GM12801 (cell line): ENCODE results near the gene KCNQ5.

Experiments used
- TF ChIP-seq, protein P1 (sequence below): IDR thresholded peaks from one replicate; pipeline ENCODE4 v1.5.1; 2011; ENCODE audit warnings: control low read depth; ENCODE audit not compliant: insufficient read length; ENCODE audit errors: extremely low read depth

Gene KCNQ5

DNA sequence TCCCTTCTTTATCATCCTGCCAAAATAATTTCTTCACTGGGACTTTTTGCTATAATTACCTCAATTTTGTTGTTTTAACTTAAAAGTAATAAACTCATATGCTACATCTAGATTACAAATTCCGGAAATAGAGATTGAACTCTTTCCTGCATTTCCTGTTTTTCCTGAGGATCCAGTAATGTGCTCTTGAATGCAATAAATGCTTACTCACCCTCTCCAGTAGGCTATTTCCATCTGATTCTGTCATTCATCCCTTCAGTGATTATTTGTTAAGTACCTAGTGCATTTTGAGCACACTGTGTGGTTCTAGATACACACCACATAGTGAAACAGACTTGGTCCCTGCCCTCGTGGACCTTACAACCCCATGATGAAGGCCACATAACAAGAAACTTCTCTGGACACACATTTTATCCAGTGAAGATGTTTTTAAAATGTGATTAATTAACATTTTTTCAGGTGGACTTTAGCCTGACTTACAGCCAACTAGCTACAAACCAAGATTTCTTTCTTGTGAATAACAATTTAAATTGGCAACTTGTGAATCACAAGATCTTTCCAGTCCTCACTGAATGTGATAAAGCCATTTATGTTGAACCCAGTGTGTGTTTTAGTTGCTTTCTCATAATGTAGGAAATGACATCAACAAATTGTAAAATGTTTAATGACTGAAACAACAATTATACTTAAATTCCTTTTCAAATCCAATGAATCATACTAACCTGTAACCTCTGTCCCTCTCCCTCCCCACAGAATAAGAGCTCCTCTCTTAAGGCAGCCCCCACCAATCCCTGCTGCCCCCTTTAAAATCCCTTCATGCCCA lies 331.2 kb downstream of the KCNQ5 start:
- TF ChIP-seq, protein P1, sequence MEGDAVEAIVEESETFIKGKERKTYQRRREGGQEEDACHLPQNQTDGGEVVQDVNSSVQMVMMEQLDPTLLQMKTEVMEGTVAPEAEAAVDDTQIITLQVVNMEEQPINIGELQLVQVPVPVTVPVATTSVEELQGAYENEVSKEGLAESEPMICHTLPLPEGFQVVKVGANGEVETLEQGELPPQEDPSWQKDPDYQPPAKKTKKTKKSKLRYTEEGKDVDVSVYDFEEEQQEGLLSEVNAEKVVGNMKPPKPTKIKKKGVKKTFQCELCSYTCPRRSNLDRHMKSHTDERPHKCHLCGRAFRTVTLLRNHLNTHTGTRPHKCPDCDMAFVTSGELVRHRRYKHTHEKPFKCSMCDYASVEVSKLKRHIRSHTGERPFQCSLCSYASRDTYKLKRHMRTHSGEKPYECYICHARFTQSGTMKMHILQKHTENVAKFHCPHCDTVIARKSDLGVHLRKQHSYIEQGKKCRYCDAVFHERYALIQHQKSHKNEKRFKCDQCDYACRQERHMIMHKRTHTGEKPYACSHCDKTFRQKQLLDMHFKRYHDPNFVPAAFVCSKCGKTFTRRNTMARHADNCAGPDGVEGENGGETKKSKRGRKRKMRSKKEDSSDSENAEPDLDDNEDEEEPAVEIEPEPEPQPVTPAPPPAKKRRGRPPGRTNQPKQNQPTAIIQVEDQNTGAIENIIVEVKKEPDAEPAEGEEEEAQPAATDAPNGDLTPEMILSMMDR = no peak

DNA sequence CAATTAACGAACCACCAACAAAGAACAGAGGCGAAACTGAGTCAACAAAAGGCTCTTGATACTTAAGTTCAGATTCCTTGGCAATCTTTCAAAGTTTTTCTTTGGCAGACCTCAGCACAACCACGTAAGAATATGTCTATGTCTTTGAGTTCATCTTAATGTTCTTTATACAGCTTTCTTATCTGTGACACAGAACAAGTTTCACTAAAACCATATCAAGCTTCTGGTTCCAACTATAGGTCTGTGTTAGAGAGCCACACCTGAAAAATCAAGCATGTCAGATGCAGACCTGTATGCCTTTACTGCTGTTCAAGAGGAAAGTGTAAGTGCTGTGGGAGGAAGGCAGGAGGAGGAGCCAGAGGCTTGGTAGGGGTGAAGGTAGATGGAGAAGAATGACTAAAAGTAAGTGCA lies 332.1 kb downstream of the KCNQ5 start:
- TF ChIP-seq, protein P1 = no peak

DNA sequence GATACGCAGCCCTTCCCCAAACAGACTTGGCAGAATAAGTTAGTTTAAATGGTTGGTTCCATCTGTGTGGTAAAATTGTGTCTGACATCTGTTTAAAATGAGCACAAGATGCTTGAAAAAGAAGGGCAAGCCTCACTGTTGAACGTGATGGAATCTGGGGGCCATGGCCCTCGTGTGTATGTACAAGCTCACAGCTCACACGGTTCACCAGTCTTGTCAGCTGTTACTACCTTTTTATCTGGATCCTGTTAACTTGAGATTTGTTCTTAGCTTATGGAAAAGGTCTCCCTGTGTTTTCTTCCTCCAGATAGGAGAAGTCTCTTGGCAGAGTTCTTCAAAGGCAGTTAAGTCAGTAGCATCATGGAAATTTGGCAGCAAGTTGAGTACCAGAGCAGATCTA lies 332.9 kb downstream of the KCNQ5 start:
- TF ChIP-seq, protein P1 = no peak

DNA sequence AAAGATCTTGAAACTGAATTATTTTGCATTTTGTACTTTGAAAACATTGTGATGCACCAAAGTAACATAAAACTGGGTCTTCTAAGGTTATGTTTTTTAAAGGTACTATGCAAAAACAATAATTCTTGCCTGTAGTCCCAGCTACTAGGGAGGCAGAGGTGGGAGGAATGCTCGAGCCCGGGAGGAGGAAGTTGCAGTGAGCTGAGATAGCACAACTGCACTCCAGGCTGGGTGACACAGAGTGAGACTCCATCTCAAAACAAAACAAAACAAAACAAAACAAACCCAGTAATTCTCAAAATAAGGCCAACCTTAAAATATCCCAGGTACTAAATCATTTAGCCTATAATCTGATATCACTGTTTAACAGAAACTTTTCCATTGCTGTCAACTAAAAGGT lies 333.8 kb downstream of the KCNQ5 start:
- TF ChIP-seq, protein P1 = no peak

DNA sequence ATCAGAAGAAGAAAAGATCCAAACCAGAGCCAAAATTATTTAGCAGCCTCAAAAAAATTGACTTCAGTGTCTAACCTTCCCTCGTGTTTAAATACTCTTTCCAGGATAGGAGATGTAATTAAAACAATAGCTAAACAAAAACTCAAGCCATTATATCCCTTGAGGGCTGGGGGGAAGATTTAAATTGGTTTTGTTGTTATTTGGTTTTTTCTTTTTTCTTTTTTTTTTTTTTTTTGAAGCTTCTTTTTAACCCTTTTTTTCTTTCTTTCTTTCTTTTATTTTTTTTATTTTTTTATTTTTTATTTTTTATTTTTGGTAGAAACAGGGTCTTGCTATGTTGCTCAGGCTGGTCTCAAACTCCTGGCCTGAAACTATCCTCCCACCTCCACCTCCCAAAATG lies 334.4 kb downstream of the KCNQ5 start:
- TF ChIP-seq, protein P1 = no peak

DNA sequence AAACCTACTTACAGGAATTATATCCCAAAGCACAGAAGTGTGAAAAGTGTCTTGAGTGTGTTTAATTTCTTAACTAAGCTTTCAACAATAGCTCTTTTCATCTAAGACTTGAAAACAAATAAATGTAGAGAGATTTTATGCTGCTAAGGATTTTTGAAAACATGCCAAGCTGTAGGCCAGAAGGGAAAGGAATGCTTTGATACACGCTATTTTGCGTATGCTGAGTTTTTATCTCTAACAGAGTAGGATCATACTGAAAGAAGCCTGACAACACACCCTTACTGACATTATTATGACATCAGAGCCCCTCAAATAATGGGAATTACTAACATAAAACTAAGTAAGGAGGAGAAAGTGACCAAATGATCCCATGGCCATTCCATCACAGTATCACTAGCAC lies 338.0 kb downstream of the KCNQ5 start:
- TF ChIP-seq, protein P1 = no peak

DNA sequence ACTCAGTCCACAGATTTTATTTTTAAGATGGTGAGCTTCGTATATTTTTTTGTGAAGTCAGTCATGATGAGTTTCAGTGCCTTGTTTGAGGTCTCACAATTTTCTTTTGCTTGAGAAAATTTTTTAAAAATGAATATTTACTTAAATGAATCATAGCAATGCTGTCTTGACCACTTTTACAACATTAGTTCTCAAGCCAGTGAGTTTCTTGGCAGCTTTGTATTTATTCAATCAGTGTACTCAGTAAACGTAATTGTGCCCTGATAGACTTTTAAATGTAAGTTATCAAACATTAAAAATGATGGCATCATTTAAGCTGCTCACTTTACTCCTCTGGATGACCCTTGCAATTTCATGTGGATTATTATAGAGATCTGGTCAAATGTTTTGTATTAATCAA lies 342.1 kb downstream of the KCNQ5 start:
- TF ChIP-seq, protein P1 = no peak
